Urinary bladder (tissue), 4 donors: ENCODE measurements around the gene OTUB1. TPM values are rescaled to one million over a fixed set of nuclear protein-coding genes. Genes with fewer than 3 reads are reported as not detected.
A peak's percentile ranks its signal among the peaks of the same experiment; 100 is the strongest.

Experiments used
- DNase-seq: peaks from one replicate; pipeline ENCODE4 v3.0.0-alpha.2; 2015; ENCODE audit errors: extremely low spot score
- H3K27ac ChIP-seq: one replicate; pipeline ENCODE4 v1.5.1; 2013; ENCODE audit warnings: low read depth, mild to moderate bottlenecking, moderate library complexity
- H3K36me3 ChIP-seq: one replicate; pipeline ENCODE4 v1.6.1; 2013; ENCODE audit warnings: mild to moderate bottlenecking, moderate library complexity; ENCODE audit not compliant: insufficient read depth
- H3K4me1 ChIP-seq: one replicate; pipeline ENCODE4 v1.6.1; 2013; ENCODE audit warnings: mild to moderate bottlenecking, moderate library complexity; ENCODE audit not compliant: insufficient read depth
- H3K4me3 ChIP-seq: one replicate; pipeline ENCODE4 v1.5.1; 2013; ENCODE audit warnings: low read depth, low read length
- whole genome bisulfite sequencing: extraction: QIAGEN DNeasy Blood & Tissue Kit; methylation state at CpG from one replicate; pipeline ENCODE4 v1.1.7; 2013; 5-methylcytosine and 5-hydroxymethylcytosine counted together
- polyA plus RNA-seq: library from polyadenylated mRNA; stranded (reverse); fragments of 200-250 nt; gene quantifications from one replicate; pipeline ENCODE4 v1.2.3, GENCODE V29; 2013
- total RNA-seq: library from RNA; depleted of rRNA; stranded (reverse); fragments of >200 nt; gene quantifications from one replicate; pipeline ENCODE4 v1.2.3, GENCODE V29; 2014
- donor health status: healthy with polysubstance abuse.
- donor health status: healthy.

OTUB1 gene
- total and polyA plus RNA-seq, 2 donors: 19.5 to 78.9 TPM

DNA sequence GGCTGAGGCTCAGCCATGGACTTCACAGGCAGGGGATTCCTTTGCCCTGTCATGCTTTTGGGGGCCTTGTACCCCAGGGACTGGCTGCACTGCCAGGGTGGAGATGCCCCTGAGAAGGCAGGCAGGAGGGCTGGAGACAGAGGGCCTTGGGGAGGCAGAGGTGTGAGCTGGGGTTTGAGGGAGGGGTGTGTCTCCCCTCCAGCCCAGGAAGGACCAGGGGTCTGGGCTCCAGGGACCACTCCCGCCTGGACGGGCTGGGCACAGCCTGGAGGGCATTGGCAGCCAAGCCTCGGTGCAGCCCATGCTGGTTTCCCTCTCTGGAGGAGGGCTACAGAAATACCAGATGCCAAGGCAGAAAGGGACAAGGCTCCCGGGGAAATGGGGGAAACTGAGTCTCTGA lies 19.5 kb downstream of the OTUB1 start:
- H3K4me3 ChIP-seq: no peak overlapping the region
- no peak for DNase-seq
- H3K36me3 ChIP-seq: no peaks in the 10 kb centered on the region
- no peaks in the 10 kb centered on the region for H3K4me1 ChIP-seq
- WGBS: 92% methylated on average over 4 of the region's 4 CpGs
- H3K27ac ChIP-seq: no peak overlapping the region

DNA sequence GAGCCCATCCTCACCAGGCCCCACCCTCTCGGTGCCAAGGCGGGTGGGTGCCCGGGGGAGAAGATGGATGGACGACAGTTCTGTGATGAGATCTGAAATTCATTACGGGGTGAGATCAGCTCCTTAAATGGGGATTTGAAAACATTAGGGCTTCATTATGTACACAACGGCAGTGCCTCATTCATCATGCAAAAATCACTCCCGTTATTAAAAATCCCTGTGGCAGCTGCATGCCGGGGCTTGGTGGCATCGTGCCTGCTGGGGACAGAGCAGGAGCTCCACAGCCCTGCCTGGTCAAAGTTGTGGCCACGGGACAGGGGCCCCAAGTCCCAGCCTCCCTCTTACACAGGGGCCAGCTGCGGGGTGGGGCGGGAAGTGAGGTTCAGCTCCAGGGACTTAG lies 20.2 kb downstream of the OTUB1 start:
- no peak overlapping the region for H3K4me3 ChIP-seq
- H3K36me3 ChIP-seq: no peaks in the 10 kb centered on the region
- no peaks in the 10 kb centered on the region for H3K4me1 ChIP-seq
- H3K27ac ChIP-seq: no peak overlapping the region
- DNase-seq: no peak
- 77% methylated on average over 12 of the region's 12 CpGs for WGBS

DNA sequence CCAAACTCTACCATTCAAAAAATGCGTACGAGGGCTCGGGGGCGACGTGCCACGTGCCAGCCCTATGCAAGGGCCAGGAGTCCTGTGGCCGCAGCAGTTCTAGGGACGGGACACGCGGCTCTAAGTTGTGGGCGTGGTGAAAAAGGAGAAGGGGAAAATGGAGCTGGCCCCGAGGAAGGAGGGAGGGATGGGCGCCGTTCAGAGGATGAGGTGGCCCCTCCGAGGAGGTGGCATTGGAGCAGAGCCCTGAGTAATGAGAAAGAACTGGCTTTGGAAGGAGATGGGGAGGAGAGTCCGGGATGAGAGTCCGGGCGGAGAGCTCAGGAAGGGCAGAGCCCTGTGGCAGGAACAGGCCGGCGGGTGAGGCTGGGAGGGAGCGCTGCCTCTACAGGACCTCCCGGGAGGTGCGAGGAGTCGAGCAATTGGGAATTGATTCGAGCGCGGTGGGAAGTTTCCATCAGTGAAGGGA lies 21.0 kb downstream of the OTUB1 start:
- Histone ChIP-seq H3K4me3 (peak overlapping the region; percentile 19), H3K27ac (no peak overlapping the region), H3K4me1 (no peaks in the 10 kb centered on the region), H3K36me3 (no peaks in the 10 kb centered on the region)
- no peak for DNase-seq
- 3% methylated on average over 27 of the region's 27 CpGs for WGBS

DNA sequence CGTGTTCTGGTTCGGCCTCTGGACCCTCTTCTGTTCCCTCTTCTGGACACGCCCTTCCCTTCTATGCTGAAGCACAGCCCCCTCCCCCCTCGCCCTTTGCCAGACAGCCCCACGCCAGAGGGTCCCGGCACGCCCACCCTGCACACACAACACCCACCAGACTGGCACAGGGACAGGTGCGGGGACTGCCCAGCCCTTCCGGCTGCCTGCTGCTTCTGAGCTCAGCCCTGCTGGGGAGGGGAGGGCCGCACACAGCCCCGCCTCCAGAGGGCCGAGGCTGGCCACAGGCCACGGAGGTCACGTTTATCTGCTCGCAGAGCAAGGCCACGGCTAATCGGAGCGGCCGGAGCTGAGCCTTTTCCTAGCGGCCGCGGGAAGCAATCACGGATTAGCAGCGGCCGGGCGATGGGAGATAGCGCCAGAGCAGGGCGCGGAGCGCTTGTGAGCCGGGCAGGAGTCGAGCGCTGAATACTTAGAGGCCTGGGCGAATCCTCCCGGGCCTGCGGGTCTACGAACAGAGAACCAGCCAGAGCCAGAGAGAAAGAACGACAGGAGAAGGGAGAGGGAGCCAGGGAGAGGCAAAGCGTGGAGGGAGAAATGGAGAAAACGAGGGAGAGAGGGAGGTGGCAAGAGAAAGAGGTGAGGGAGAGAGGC lies 21.5 kb downstream of the OTUB1 start:
- 5% methylated on average over 40 of the region's 40 CpGs for WGBS
- Histone ChIP-seq H3K4me3 (peak overlapping the region; percentile 19), H3K36me3 (no peaks in the 10 kb centered on the region), H3K4me1 (no peaks in the 10 kb centered on the region), H3K27ac (no peak overlapping the region)
- DNase-seq: no peak

DNA sequence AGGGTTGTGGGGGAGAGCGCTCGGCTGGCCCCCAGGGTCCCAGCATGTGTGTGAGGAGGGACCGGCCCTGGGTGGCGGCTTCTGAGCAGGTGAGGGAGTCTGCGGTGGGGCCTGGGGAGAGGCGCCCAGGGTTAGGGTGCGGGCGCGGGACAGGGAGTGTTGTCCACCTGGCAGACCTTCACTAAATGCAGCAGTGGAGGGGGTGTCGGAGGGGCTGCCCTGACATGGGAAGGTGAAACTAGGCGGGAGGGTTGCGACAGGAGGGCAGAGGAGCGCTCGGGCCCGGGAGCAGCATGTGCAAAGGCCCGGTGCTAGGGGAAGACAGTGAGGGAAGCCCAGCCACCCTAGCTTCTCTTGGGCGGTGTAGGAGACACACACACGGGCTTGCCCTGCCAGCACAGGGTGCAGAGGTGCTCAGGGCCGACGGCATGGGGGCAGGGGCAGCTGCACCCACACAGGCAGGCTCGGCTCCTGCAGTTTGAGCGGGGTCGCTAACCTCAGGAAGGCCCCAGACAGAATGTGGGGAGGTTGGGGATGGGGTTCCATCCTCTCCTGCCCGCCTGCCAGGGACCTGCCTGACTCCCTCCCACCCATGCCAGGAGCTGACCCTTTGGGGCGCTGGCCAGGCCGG lies 22.2 kb downstream of the OTUB1 start:
- H3K4me1 ChIP-seq: no peaks in the 10 kb centered on the region
- WGBS: 93% methylated on average over 26 of the region's 26 CpGs
- H3K4me3 ChIP-seq: no peak overlapping the region
- no peak for DNase-seq
- H3K27ac ChIP-seq: no peak overlapping the region
- no peaks in the 10 kb centered on the region for H3K36me3 ChIP-seq

DNA sequence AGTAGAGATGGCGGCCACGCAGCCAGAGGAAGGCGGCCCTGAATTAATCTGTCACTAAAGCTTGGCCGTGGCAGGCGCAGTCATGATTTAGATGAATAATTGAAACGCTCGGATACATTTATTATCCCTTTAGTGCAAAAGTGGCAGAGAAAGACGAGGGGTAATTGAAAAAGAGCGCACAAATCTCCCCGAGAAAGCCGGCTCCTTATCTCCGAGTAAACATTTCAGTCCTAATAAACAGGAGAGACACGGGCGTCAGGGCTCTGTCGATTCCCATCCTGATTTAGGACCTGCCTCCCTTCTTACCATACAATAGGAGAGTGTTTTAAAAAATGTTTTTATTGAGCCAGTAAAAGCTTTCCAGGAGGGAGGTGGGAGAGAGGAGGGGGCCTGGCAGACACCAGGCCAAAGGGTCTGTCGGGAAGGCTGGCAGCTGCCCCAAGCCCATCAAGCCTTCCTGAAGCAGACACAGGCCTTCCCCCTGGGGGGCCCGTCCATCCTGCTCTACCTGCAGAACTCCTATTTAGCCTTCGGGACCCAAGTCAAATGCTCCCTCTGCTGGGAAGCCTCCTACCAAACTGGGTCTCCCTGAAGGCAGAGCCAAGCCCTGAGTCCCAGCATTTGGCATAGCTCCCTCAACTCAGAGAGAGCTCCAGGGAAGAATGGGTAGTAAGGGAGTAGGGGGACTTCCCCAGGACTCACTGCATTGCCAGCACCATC lies 22.8 kb downstream of the OTUB1 start:
- Histone ChIP-seq H3K27ac (no peak overlapping the region), H3K4me3 (no peak overlapping the region), H3K36me3 (no peaks in the 10 kb centered on the region), H3K4me1 (no peaks in the 10 kb centered on the region)
- DNase-seq: no peak
- 90% methylated on average over 18 of the region's 18 CpGs for WGBS

DNA sequence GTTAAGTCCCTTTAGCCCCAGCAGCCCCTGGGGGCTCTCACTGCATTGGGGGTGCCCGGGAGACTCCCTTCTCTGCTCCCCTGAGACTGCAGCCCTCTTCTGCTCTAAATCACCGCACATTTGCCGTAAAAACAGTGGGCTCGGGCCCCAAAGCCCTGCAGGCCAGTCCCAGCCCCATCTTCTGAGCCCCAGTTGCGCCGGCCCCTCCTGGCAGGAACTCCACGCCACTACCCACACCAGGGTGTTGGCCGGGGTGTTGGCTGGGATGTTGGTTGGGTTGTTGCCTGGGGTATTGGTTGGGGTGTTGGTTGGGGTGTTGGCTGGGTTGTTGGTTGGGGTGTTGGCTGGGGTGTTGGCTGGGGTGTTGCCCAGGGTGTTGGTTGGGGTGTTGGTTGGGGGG lies 23.5 kb downstream of the OTUB1 start:
- H3K36me3 ChIP-seq: no peaks in the 10 kb centered on the region
- H3K27ac ChIP-seq: no peak overlapping the region
- H3K4me1 ChIP-seq: no peaks in the 10 kb centered on the region
- 95% methylated on average over 8 of the region's 8 CpGs for WGBS
- H3K4me3 ChIP-seq: no peak overlapping the region
- no peak for DNase-seq

DNA sequence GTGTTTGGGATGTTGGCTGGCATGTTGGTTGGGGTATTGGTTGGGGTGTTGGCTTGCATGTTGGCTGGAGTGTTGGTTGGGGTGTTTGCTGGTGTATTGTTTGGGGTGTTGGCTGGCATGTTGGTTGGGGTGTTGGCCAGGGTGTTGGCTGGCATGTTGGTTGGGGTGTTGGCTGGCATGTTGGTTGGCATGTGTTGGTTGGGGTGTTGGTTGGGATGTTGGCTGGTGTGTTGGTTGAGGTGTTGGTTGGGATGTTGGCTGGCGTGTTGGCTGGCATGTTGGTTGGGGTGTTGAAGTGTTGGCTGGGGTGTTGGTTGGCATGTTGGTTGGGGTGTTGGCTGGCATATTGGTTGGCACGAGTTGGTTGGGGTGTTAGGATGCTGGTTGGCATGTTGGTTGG lies 24.5 kb downstream of the OTUB1 start:
- no peak for DNase-seq
- Histone ChIP-seq H3K27ac (no peak overlapping the region), H3K4me1 (no peaks in the 10 kb centered on the region), H3K4me3 (no peak overlapping the region), H3K36me3 (no peaks in the 10 kb centered on the region)
- WGBS: 100% methylated on average over 2 of the region's 2 CpGs

DNA sequence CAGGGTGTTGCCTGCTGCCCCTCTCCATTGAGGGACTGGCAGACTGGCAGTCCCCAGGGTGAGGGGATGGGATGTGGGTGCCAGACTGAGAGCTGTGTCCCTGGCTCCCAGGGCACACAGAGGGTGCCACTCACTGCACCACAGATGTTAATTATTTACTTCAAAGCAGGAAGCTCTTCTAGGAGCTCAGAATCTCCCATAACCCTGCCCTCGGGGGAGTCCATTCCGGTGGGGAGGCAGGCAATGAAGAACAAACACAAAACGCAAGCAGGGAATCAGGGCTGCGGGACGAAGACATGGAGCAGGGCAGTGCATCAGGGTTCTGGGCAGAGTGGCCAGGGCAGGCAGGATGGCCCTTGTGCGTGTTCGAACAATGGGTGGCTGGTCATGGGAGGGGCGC lies 25.1 kb downstream of the OTUB1 start:
- Histone ChIP-seq H3K4me1 (no peaks in the 10 kb centered on the region), H3K36me3 (no peaks in the 10 kb centered on the region), H3K27ac (no peak overlapping the region), H3K4me3 (no peak overlapping the region)
- no peak for DNase-seq
- 87% methylated on average over 8 of the region's 8 CpGs for WGBS

DNA sequence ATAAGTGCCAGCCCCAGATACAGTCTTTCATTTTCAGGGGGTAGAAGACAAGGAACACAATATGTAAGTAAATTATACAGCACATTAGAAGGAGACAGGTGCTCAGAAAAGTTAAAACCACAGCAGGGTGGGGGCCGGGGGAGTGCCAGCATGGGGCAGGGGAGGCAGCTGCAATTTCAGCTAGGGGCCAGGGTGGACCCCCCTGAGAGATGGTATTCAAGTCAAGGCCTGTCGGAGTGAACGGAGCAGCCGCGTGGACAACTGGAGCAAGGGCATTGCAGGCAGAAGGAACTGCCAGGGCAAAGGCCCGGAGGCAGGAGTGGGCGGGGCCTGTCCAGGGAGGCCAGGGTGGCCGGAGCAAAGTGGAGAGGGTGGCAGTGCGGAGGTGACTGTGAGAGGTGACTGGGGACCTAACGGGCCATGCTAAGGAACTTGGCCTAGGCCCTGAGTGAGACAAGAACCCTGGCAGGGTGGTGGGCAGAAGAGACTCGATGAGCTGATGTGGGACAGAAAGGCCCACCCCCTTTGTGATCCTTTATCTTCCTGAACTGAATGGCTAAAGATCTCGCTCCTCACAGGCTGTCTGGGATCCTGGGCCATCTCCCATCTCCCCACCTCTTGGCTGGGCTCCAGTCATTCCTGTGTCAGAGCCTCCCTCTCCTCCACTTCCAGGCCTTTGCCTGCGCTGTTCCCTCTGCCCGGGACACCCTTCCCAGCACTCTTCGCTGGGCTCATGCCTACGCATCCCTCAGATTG lies 27.1 kb downstream of the OTUB1 start:
- Histone ChIP-seq H3K4me3 (no peak overlapping the region), H3K36me3 (no peaks in the 10 kb centered on the region), H3K4me1 (no peaks in the 10 kb centered on the region), H3K27ac (no peak overlapping the region)
- 88% methylated on average over 16 of the region's 16 CpGs for WGBS
- no peak for DNase-seq

DNA sequence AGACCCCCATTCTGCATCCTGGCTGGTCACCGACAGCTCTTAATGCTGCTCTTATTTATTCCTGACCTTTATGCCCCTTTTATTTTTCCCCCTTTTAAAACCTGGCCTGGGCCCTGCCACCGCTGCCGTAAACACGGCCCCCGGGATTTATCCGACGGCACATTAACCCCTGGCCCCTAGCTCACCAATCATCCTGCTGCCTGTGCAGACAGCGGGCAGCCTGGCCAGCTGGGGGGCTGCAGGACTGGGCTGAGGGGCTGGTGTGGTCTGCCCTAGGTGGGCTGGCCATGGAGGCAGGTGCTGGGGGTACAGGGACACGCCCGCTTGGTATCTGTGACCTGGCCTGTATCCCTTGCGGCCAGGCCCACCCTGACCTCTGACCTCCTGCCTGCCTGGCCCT lies 28.1 kb downstream of the OTUB1 start:
- no peaks in the 10 kb centered on the region for H3K36me3 ChIP-seq
- no peaks in the 10 kb centered on the region for H3K4me1 ChIP-seq
- 80% methylated on average over 11 of the region's 11 CpGs for WGBS
- no peak overlapping the region for H3K4me3 ChIP-seq
- no peak overlapping the region for H3K27ac ChIP-seq
- no peak for DNase-seq

DNA sequence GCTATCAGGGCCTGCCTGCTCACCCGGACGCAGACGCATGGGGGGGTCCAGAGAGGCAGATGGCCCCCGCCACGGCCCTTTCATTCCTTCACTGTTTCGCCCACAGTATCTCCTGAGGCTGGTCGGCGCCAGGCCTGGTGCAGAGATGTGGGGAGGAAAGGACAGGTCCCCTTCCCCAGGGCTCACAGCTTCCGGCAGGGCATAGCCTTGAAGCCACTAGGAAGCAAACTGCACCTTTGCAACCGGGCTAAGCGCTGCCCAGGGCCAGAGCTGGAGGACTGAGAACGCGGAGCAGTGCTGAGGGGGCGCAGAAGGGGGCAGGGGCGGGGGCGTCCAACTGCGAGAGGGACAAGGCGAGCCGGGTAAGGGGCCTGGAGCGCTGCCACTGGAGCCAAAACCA lies 29.3 kb downstream of the OTUB1 start:
- H3K4me3 ChIP-seq: no peak overlapping the region
- H3K4me1 ChIP-seq: no peaks in the 10 kb centered on the region
- no peaks in the 10 kb centered on the region for H3K36me3 ChIP-seq
- no peak overlapping the region for H3K27ac ChIP-seq
- 87% methylated on average over 20 of the region's 20 CpGs for WGBS
- DNase-seq: no peak

DNA sequence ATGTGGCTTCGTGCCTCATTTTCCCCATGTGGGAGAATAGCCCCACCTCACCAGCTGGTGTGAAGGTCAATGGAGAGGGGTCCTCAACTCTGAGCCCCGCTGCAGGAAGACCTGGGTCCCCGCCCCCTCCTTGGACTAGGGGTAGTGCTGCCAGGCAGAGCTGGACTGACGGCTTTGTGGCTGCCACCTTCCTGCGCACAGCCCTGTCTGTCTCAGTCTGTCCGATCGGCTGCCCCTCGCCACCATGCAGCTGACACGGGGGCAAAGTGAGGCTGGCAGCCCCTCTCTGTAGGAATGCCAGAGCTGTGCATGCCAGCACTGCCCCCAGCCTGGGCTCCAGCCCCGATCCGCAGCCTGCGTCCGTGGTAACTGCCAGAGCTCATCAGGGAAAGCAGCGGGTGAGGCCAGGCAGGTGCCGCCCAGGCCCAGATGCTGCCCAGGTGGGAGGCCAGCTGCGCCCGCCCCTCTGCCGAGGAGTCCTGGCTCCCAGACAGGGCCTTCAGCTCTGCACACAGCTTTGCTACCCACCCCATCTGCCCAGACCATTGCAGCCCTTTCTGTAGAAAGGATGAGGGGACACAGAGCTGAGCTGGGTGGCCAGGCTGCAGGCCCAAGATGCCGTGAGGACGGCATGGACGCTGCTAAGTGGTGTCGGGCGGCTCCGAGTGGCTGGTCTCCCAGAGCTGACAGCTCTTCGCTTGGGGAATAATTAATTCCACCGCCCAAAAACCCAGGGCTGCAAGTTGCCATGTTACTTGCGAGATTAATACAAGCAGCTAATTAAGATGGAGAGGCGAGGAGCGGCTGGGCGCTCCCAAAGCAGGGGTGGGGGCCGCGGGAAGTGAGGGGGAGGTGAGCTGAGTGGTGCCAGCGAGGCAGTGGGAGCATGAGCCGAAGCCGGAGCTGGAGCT lies 30.0 kb downstream of the OTUB1 start:
- no peaks in the 10 kb centered on the region for H3K36me3 ChIP-seq
- no peak overlapping the region for H3K27ac ChIP-seq
- H3K4me1 ChIP-seq: no peaks in the 10 kb centered on the region
- no peak for DNase-seq
- H3K4me3 ChIP-seq: no peak overlapping the region
- 91% methylated on average over 35 of the region's 35 CpGs for WGBS
